Central memory CD4-positive, alpha-beta T cell (primary cell): ENCODE results near the gene COL6A6.

Experiments used
- DNase-seq: peaks from one replicate; pipeline ENCODE4 v3.0.0; 2022
- total RNA-seq, 3 experiments: gene quantifications; one replicate each; lab custom pipeline; 2026; lab: John Stamatoyannopoulos, UW

The COL6A6 gene, protein sequence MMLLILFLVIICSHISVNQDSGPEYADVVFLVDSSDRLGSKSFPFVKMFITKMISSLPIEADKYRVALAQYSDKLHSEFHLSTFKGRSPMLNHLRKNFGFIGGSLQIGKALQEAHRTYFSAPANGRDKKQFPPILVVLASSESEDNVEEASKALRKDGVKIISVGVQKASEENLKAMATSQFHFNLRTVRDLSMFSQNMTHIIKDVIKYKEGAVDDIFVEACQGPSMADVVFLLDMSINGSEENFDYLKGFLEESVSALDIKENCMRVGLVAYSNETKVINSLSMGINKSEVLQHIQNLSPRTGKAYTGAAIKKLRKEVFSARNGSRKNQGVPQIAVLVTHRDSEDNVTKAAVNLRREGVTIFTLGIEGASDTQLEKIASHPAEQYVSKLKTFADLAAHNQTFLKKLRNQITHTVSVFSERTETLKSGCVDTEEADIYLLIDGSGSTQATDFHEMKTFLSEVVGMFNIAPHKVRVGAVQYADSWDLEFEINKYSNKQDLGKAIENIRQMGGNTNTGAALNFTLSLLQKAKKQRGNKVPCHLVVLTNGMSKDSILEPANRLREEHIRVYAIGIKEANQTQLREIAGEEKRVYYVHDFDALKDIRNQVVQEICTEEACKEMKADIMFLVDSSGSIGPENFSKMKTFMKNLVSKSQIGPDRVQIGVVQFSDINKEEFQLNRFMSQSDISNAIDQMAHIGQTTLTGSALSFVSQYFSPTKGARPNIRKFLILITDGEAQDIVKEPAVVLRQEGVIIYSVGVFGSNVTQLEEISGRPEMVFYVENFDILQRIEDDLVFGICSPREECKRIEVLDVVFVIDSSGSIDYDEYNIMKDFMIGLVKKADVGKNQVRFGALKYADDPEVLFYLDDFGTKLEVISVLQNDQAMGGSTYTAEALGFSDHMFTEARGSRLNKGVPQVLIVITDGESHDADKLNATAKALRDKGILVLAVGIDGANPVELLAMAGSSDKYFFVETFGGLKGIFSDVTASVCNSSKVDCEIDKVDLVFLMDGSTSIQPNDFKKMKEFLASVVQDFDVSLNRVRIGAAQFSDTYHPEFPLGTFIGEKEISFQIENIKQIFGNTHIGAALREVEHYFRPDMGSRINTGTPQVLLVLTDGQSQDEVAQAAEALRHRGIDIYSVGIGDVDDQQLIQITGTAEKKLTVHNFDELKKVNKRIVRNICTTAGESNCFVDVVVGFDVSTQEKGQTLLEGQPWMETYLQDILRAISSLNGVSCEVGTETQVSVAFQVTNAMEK (N-terminal part only)
- 0 reads per million in 3 experiments for total RNA-seq

- no peak for DNase-seq
Observed at GRCh38 chr3:130516645-130517512, at the start of gene COL6A6. TSS of gene COL6A6 (plus strand) at chr3:130517177. CDS start at chr3:130560365, 43,188 bp downstream.

DNA sequence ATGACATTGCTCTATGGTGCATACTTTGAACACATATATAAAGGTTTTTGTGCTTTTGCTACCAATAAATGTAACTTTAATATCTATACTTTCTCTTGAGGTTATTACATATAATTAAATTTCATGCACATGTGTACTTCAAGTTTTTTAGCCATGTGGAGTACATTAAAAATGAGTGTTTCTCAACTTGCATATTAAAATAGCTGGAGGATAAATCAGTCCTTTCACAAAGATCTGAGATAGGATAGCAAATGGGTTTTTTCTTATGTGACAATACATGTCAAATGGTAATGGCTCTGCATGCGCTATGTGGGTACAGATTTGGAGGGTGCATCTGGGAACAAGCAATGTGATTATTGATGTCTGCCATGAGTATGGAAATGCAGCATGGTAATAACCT lies 48.7 kb upstream of the COL6A6 start:
- DNase-seq: no peak

DNA sequence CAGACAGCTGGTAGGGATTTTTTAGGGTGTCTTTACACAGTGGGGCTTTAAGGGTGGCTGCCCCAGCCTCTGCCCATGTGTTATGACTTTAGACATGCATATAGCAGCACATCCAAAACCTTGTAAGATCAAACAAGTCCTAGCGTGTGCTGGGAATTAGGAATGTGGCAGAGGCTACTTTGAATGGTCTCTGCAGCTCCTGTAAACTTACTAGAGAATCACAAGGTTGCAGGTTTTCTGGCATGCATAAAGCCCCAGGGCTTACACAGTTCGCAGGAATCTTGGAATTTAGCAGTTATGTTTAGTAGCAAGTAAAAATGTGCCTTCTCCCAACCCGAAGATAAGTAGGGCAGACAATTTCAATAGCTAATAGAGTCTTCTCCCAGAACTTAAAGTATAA lies 46.9 kb upstream of the COL6A6 start:
- no peak for DNase-seq

- DNase-seq: no peak
Observed at GRCh38 chr3:130473416-130473815, 43.6 kb upstream of the COL6A6 start.

- DNase-seq: no peak
Observed at GRCh38 chr3:130480736-130481135, 36.2 kb upstream of the COL6A6 start.

GRCh38 chr3:130488288-130488687 lies 28.7 kb upstream of the COL6A6 start:
- DNase-seq: no peak

- DNase-seq: no peak
Observed at GRCh38 chr3:130488769-130489450, 28.1 kb upstream of the COL6A6 start.

DNA sequence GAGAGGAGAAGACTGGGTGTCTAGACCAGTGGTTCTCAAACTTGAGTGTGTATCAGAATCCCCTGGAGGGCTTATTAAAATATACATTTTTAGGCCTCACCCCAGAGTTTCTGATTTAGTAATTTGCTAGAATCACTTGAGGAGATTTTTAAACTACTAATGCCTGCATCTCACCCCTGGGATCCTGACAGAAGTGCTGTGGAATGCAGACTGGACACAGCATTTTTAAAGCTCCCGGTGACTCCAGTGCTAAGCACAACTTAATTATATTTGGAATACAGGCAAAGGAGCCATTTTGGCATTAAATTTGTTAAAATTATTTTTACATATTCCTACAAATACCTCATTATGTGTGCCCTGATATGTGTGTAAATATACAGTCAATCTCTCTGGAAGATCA lies 26.7 kb upstream of the COL6A6 start:
- DNase-seq: no peak

GRCh38 chr3:130491431-130491830 lies 25.5 kb upstream of the COL6A6 start:
- DNase-seq: no peak

DNA sequence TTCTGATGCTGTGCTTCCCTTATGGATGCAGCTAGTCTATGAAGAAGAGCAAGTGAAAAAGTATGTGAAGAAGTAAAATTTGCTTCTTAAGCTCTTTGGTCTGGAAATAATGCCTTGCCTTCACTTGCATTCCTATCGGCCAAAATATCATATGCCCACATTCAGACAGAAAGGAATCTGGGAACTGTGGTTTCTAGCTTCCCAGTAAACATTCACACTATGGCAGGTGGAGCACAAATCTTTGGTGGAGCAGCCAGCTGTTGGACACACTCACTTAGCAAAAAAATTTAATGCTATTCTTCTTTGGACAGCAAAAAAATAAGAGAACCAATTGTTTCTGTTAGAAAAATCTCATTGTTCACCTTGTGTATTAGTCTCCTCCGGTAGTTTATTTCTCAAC lies 12.3 kb upstream of the COL6A6 start:
- no peak for DNase-seq

GRCh38 chr3:130506031-130506430 lies 10.9 kb upstream of the COL6A6 start:
- DNase-seq: no peak

DNA sequence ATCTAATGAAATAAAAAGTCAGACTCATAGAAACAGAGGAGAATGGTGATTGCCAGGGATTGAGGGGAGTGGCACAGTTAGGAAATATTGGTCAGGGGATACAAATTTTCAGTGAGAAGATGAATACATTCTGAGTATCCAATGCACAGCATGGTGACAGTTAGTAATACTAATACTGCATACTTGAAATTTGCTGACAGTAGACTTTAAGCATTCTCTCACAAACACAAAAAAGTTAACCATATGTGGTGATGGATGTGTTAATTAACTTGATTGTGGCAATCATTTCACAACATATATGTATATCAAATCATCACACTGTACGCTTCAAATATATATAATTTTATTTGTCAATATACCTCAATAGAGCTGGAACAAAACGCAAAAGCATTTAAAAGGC lies 9.2 kb upstream of the COL6A6 start:
- DNase-seq: no peak

GRCh38 chr3:130509008-130509407 lies 8.0 kb upstream of the COL6A6 start:
- DNase-seq: no peak

- DNase-seq: no peak
Observed at GRCh38 chr3:130514681-130515080, 2.3 kb upstream of the COL6A6 start.

DNA sequence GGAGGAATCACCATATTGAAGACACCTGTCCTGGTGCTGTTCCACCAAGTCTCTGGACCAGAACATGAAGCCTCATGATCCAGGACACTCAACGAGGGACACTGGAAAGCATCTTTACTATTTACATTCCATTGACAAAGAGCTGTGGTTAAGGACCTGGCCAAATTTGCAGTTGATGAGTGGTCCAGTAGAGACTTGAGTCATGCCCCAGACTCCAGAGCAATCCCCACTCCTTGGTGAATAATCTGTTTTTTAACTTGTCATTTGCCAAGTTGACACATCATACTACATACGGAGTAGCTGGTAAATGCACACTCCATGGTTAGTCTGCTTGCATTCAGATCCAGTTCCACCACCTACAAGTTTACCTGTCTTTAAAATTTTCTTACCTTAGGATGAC lies 1.2 kb upstream of the COL6A6 start:
- DNase-seq: no peak

- DNase-seq: no peak
Observed at GRCh38 chr3:130517602-130518001, 625 bp downstream of the COL6A6 start.

GRCh38 chr3:130519754-130520153 lies 2.8 kb downstream of the COL6A6 start:
- no peak for DNase-seq

GRCh38 chr3:130522399-130522798 lies 5.4 kb downstream of the COL6A6 start:
- no peak for DNase-seq

GRCh38 chr3:130527426-130527825 lies 10.4 kb downstream of the COL6A6 start:
- DNase-seq: no peak

- no peak for DNase-seq
Observed at GRCh38 chr3:130528120-130528519, 11.1 kb downstream of the COL6A6 start.

DNA sequence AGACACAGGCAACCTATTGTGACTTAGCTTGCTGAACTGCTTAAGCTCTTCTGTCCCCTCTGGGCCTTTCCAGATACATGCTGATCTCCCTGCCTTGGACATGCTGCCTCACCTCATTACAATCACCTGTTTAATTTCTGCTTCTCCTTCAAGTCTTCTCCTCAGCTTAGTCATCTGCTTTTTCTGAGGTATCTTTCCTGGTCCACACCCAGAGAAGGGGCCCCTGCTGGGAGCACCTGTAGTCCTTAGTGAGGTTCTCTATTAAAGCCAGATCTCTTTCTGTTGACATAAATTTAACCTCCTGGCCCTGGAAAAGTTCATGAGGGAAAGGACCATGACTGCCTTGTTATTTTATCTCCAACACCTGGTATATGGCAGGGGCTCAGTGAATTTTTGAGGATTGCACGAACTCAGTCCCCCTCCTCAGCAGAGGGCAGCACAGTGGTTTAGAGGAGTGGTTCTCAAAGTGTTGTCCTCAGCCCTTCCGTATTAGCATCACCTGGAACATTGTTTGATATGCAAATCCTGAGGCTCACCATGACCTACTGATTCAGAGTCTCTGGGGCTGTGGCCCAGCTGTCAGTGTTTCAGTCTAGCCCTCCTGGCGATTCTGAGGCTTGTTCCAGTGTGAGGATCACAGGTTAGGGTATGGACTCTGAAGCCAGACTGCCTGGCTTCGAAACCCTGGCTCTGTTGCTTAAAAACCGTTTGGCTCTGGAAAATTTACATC lies 12.7 kb downstream of the COL6A6 start:
- DNase-seq: no peak
